Stimulated activated CD4-positive, alpha-beta T cell treated with anti-CD3 and anti-CD28 coated beads, Interleukin-15, amount 100 ng/mL, for 48 hours (primary cell): ENCODE measurements around the gene EPN2.

Source experiments
- DNase-seq, 2 donors: peaks; one replicate each; pipeline ENCODE4 v3.0.0-alpha.2; 2020; ENCODE audit warnings: low read depth in 2 of 2

EPN2 gene

GRCh38 chr17:19381741-19382444, 144.7 kb downstream of the EPN2 start:
- DNase-seq, result no peak

GRCh38 chr17:19382531-19383444, 145.6 kb downstream of the EPN2 start:
- DNase-seq, result no peak

- no peak for DNase-seq
Observed at GRCh38 chr17:19383681-19384470, 146.7 kb downstream of the EPN2 start.

- DNase-seq, result no peak
Observed at GRCh38 chr17:19384723-19385391, 147.7 kb downstream of the EPN2 start.

GRCh38 chr17:19385521-19385983, 148.4 kb downstream of the EPN2 start:
- DNase-seq, result no peak
